K562 (cell line): Measurements from ENCODE around the gene NBEAL1. TPM values are rescaled to one million over a fixed set of nuclear protein-coding genes. Genes with fewer than 3 reads are reported as not detected.

Experiments used
- ATAC-seq: fragments of 200-7000 bp; cut with Tn5 transposase; 3 replicates; pipeline ENCODE4 v1.9.1; 2020; ENCODE audit warnings: moderate library complexity
- BruUV-seq: library from RNA; stranded (reverse); fragments of 400-500 nt; replicated peaks from 2 replicates; lab custom pipeline; 2021; lab: Mats Ljungman, UMichigan
- CTCF ChIA-PET: fragments of 300-600 bp; formaldehyde crosslinking; extraction: SDS; loops from one replicate; lab custom pipeline; 2021; ENCODE audit warnings: low intra/inter-chr PET ratio; lab: Yijun Ruan, JAX
- POLR2A ChIA-PET: fragments of 300-600, 350-650 bp; sonication (Branson Sonifier 250); formaldehyde crosslinking; extraction: SDS; loops from one replicate; lab custom pipeline; 2021; ENCODE audit warnings: antibody characterized with exemption, inconsistent platforms; lab: Yijun Ruan, JAX
- DNase-seq, 4 experiments: peaks; one replicate each; pipeline versions ENCODE4 v3.0.0 to v3.0.0-alpha.2; 2011 to 2018; ENCODE audit warnings: low spot score in 3 of 4, mixed read lengths in 3 of 4; ENCODE audit errors: extremely low read depth in 1 of 4
- FAIRE-seq: peaks from 2 replicates; lab custom pipeline; 2011; peaks lifted over from hg19 to GRCh38; lab: Jason Lieb, UNC
- H2AFZ ChIP-seq: 2 replicates; pipeline ENCODE4 v1.6.0; 2011; ENCODE audit warnings: low read depth, low read length, control low read depth, inconsistent platforms
- H3K27ac ChIP-seq: fragments of 200-600 bp; 3 replicates; pipeline ENCODE4 v1.8.0; 2011; ENCODE audit warnings: low read depth, mild to moderate bottlenecking, control low read depth, inconsistent platforms, low read length, moderate library complexity, mixed read lengths; ENCODE audit errors: extremely low read depth
- H3K27me3 ChIP-seq, 2 experiments: fragments of 300-600 bp in 1 of 2; 2 replicates in 1 of 2; 3 replicates in 1 of 2; pipeline versions ENCODE4 v1.6.0 to v1.8.0; 2011; ENCODE audit warnings: inconsistent platforms in 2 of 2, low read length in 2 of 2, mild to moderate bottlenecking in 1 of 2, mixed read lengths in 1 of 2, moderate library complexity in 1 of 2; ENCODE audit not compliant: control insufficient read depth in 2 of 2, insufficient read depth in 2 of 2
- H3K36me3 ChIP-seq: fragments of 300-600 bp; 3 replicates; pipeline ENCODE4 v1.8.0; 2011; ENCODE audit warnings: mild to moderate bottlenecking, low read length, inconsistent platforms; ENCODE audit not compliant: control insufficient read depth, insufficient read depth
- H3K4me1 ChIP-seq, 2 experiments: fragments of 200-600 bp in 1 of 2; replicated peaks in 1 of 2; 2 replicates in 1 of 2; 3 replicates in 1 of 2; pipeline versions ENCODE4 v1.5.1 to v1.8.0; 2011; ENCODE audit warnings: inconsistent platforms in 2 of 2, low read length in 2 of 2, mild to moderate bottlenecking in 1 of 2, mixed read lengths in 1 of 2, moderate library complexity in 1 of 2; ENCODE audit not compliant: control insufficient read depth in 2 of 2, insufficient read depth in 2 of 2
- H3K4me2 ChIP-seq: 2 replicates; pipeline ENCODE4 v1.6.1; 2011; ENCODE audit warnings: low read length, control low read depth, inconsistent platforms, mixed read lengths; ENCODE audit not compliant: insufficient read depth
- H3K4me3 ChIP-seq: fragments of 200-600 bp; sonication (generic), shearing (Covaris generic); 2 replicates; pipeline ENCODE4 v1.5.1; 2016; ENCODE audit warnings: control low read depth, inconsistent platforms
- H3K79me2 ChIP-seq: fragments of 200-600 bp; 3 replicates; pipeline ENCODE4 v1.8.0; 2011; ENCODE audit warnings: low read length, inconsistent platforms; ENCODE audit not compliant: control insufficient read depth, insufficient read depth
- H3K9ac ChIP-seq, 2 experiments: 2 replicates each; pipeline versions ENCODE4 v1.6.0 to v1.6.1; 2011; ENCODE audit warnings: low read depth in 2 of 2, low read length in 2 of 2, control low read depth in 1 of 2, inconsistent platforms in 1 of 2, mild to moderate bottlenecking in 1 of 2, mixed read lengths in 1 of 2; ENCODE audit not compliant: insufficient read depth in 1 of 2
- H3K9me1 ChIP-seq: one replicate; pipeline ENCODE4 v1.6.0; 2011; ENCODE audit warnings: inconsistent platforms, mild to moderate bottlenecking, low read length, moderate library complexity; ENCODE audit not compliant: control insufficient read depth, insufficient read depth
- H3K9me3 ChIP-seq: replicated peaks from 2 replicates; pipeline ENCODE4 v1.5.1; 2011; ENCODE audit warnings: low read depth, low read length, inconsistent platforms; ENCODE audit not compliant: control insufficient read depth, insufficient read depth
- H4K20me1 ChIP-seq: replicated peaks from 2 replicates; pipeline ENCODE4 v1.6.1; 2011; ENCODE audit warnings: low read length, inconsistent platforms, mixed read lengths; ENCODE audit not compliant: control insufficient read depth, insufficient read depth
- ARNT ChIP-seq, 2 experiments: fragments of 450-650 bp; IDR thresholded peaks; 2 replicates each; pipeline ENCODE4 v1.6.1; 2016; ENCODE audit warnings: mild to moderate bottlenecking in 1 of 2
- CBX5 ChIP-seq: IDR thresholded peaks from 2 replicates; pipeline ENCODE4 v1.6.1; 2014; ENCODE audit warnings: low read depth, borderline replicate concordance
- GABPB1 ChIP-seq: sonication (generic); formaldehyde crosslinking; IDR thresholded peaks from 2 replicates; pipeline ENCODE4 v1.8.0; 2022; ENCODE audit warnings: mild to moderate bottlenecking, missing genetic modification reagents
- KAT7 ChIP-seq: sonication (generic); formaldehyde crosslinking; IDR thresholded peaks from 2 replicates; pipeline ENCODE4 v1.8.0; 2022; ENCODE audit warnings: missing genetic modification reagents, mild to moderate bottlenecking, borderline replicate concordance
- KDM5B ChIP-seq: fragments of 200-600 bp; sonication (generic); IDR thresholded peaks from 2 replicates; pipeline ENCODE4 v1.6.1; 2012; ENCODE audit warnings: low read depth, mild to moderate bottlenecking, moderate library complexity, low read length, control low read depth, inconsistent platforms; ENCODE audit not compliant: insufficient replicate concordance
- NFE2L1 ChIP-seq: fragments of 450-650 bp; IDR thresholded peaks from 2 replicates; pipeline ENCODE4 v1.6.1; 2016; ENCODE audit warnings: missing genetic modification characterization, low read depth, mild to moderate bottlenecking, missing compliant biosample characterization, moderate library complexity, borderline replicate concordance
- NONO ChIP-seq, 2 experiments: fragments of 200-400 bp in 1 of 2; fragments of 450-650 bp in 1 of 2; formaldehyde crosslinking in 1 of 2; IDR thresholded peaks; 2 replicates each; pipeline ENCODE4 v1.6.1; 2017; ENCODE audit warnings: low read depth in 2 of 2, mild to moderate bottlenecking in 2 of 2, moderate library complexity in 2 of 2, low read length in 1 of 2
- NR3C1 ChIP-seq: sonication (generic); formaldehyde crosslinking; IDR thresholded peaks from 2 replicates; pipeline ENCODE4 v1.8.1; 2022; ENCODE audit warnings: missing genetic modification reagents
- PHF20 ChIP-seq: fragments of 450-650 bp; IDR thresholded peaks from 2 replicates; pipeline ENCODE4 v1.6.1; 2018; ENCODE audit not compliant: partially characterized antibody
- POLR2B ChIP-seq: fragments of 450-650 bp; IDR thresholded peaks from 2 replicates; pipeline ENCODE4 v1.6.1; 2018; ENCODE audit warnings: low read depth; ENCODE audit not compliant: partially characterized antibody
- PTBP1 ChIP-seq: fragments of 200-400 bp; formaldehyde crosslinking; IDR thresholded peaks from 2 replicates; pipeline ENCODE4 v1.6.1; 2017; ENCODE audit warnings: low read depth, low read length
- PURB ChIP-seq: sonication (generic); formaldehyde crosslinking; IDR thresholded peaks from 2 replicates; pipeline ENCODE4 v1.9.0; 2021; ENCODE audit warnings: low read depth, mild to moderate bottlenecking, missing genetic modification reagents
- SREBF1 ChIP-seq: fragments of 150-350 bp; IDR thresholded peaks from 2 replicates; pipeline ENCODE4 v1.6.1; 2014; ENCODE audit warnings: antibody characterized with exemption, low read depth, low read length, borderline replicate concordance
- TARDBP ChIP-seq: fragments of 450-650 bp; IDR thresholded peaks from 2 replicates; pipeline ENCODE4 v1.6.1; 2016
- ZBTB34 ChIP-seq: fragments of 250-450 bp; sonication (Bioruptor Pico); IDR thresholded peaks from 2 replicates; pipeline ENCODE4 v1.8.0; 2021; ENCODE audit warnings: mild to moderate bottlenecking, moderate library complexity
- ZBTB43 ChIP-seq: sonication (generic); formaldehyde crosslinking; IDR thresholded peaks from 2 replicates; pipeline ENCODE4 v1.8.0; 2023; ENCODE audit warnings: mild to moderate bottlenecking, missing genetic modification reagents
- ZNF589 ChIP-seq: fragments of 200-800 bp; sonication (Bioruptor generic); IDR thresholded peaks from 2 replicates; pipeline ENCODE4 v1.6.1; 2016; ENCODE audit warnings: low read depth, missing genetic modification characterization, missing compliant biosample characterization
- ZNF76 ChIP-seq: fragments of 250-450 bp; sonication (Bioruptor Pico); IDR thresholded peaks from 2 replicates; pipeline ENCODE4 v1.4.0; 2020; ENCODE audit warnings: mild to moderate bottlenecking, moderate library complexity, borderline replicate concordance
- ZSCAN29 ChIP-seq: fragments of 450-650 bp; IDR thresholded peaks from 2 replicates; pipeline ENCODE4 v1.6.1; 2017
- WGBS: fragments of 100-300 bp; shearing (Covaris generic); methylation state at CpG from one replicate; pipeline ENCODE4 v1.1.6; 2016; ENCODE audit warnings: low coverage, mixed read lengths; ENCODE audit not compliant: insufficient coverage; ENCODE audit errors: missing lambda C conversion rate; 5-methylcytosine and 5-hydroxymethylcytosine counted together
- in situ Hi-C: fragments of 300-500 bp; cut with MboI; formaldehyde crosslinking; loops from 4 replicates; pipeline ENCODE4 v1.15.0; 2018; ENCODE audit warnings: inconsistent platforms, mixed read lengths
- intact Hi-C: fragments of 100-400 bp; cut with micrococcal nuclease; formaldehyde crosslinking; loops from 2 replicates; pipeline ENCODE4 v1.14.2; 2022
- polyA plus RNA-seq, 8 experiments: library from polyadenylated mRNA; depleted of rRNA in 4 of 8; stranded (reverse) in 5 of 8; unstranded in 3 of 8; fragments of >200 nt; fragmentation: Nextera tagmentation in 2 of 8; fragmentation: Illumina TruSeq in 1 of 8; extraction: Ambion mirVana in 2 of 8; extraction: Trizol in 1 of 8; gene quantifications; 2 replicates each; pipeline versions ENCODE4 v1.2.1 to v1.2.3, GENCODE V29; 2011 to 2014; ENCODE audit warnings: inconsistent platforms in 1 of 8, missing spikeins in 1 of 8
- total RNA-seq, 7 experiments: library from RNA; depleted of rRNA in 6 of 7; stranded (reverse); fragments of >200 nt in 6 of 7; fragmentation: Illumina TruSeq in 2 of 7; extraction: Trizol in 2 of 7; gene quantifications; 2 replicates each; pipeline versions ENCODE4 v1.2.1 to v1.2.3, GENCODE V29; 2011 to 2021; ENCODE audit warnings: low replicate concordance in 1 of 7

Gene NBEAL1
- total and polyA plus RNA-seq, 9 of the 15 experiments (the other 6 are each of a cell fraction or from before 2014, with no cell fraction given) = 2.1 to 13.5 (median 7.3) TPM

- intact Hi-C loops = no loop called here
- ChIA-PET POLR2A (no interaction called here), CTCF (no interaction called here)
- Histone ChIP-seq H3K27ac (no peak overlapping the region), H3K4me2 (no peak overlapping the region), H3K36me3 (no peaks in the 10 kb centered on the region), H3K9me1 (no peaks in the 10 kb centered on the region), H3K79me2 (no peaks in the 10 kb centered on the region), H3K9me3 (no peaks in the 10 kb centered on the region), H3K4me3 (no peak overlapping the region), H4K20me1 (no peaks in the 10 kb centered on the region), H3K27me3 (no peaks in the 10 kb centered on the region), H3K4me1 (no peaks in the 10 kb centered on the region), H2AFZ (no peak overlapping the region), H3K9ac (no peak overlapping the region)
- DNase-seq (no peak), FAIRE-seq (no peak), ATAC-seq (no peak)
- in situ Hi-C loops = no loop called here
- no TSS peak for BruUV-seq
- 71% methylated on average over 3 of the region's 3 CpGs for WGBS
- TF ChIP-seq NONO (IDR thresholded peaks at IDR 0.05; ENCODE audit: low read depth in 2 of 2, low read length in 1 of 2) = no peak
- TF ChIP-seq ZSCAN29 = no peak
- no peak for TF ChIP-seq ZBTB43 (CRISPR knock-in tag)
- no peak for TF ChIP-seq PTBP1
- no peak for TF ChIP-seq ZNF589 (CRISPR knock-in tag)
- TF ChIP-seq KAT7 (CRISPR knock-in tag) = no peak
- no peak for TF ChIP-seq ZBTB34
- TF ChIP-seq ARNT (IDR thresholded peaks at IDR 0.05) = no peak
- TF ChIP-seq TARDBP = no peak
- TF ChIP-seq NR3C1 (CRISPR knock-in tag) = no peak
- no peak for TF ChIP-seq SREBF1
- no peak for TF ChIP-seq POLR2B
- TF ChIP-seq NFE2L1 (tag) = no peak
- TF ChIP-seq ZNF76 (CRISPR knock-in tag) = no peak
- no peak for TF ChIP-seq CBX5
- no peak for TF ChIP-seq GABPB1 (CRISPR knock-in tag)
- TF ChIP-seq PURB (CRISPR knock-in tag) = no peak
- no peak for TF ChIP-seq KDM5B
- no peak for TF ChIP-seq PHF20
Observed at GRCh38 chr2:202976809-202977208, 37.9 kb upstream of the NBEAL1 start.
